Upper lobe of left lung (tissue), 4 donors: Measurements from ENCODE around the gene ISY1.
"Not testable (repeated sequence)": the region's sequence is repeated elsewhere in the genome, so short reads cannot be mapped to it uniquely, and the experiment has no call there.

Experiments
- POLR2A ChIP-seq, 4 donors: fragments of 450-650 bp; IDR thresholded peaks; one replicate each; pipeline ENCODE4 v1.5.1; 2016 to 2017; ENCODE audit warnings: antibody characterized with exemption in 4 of 4, mild to moderate bottlenecking in 2 of 4
- POLR2AphosphoS5 ChIP-seq, 2 donors: sonication (generic); formaldehyde crosslinking; IDR thresholded peaks; one replicate each; pipeline ENCODE4 v1.5.1; 2017; ENCODE audit warnings: antibody characterized with exemption in 2 of 2
- TF ChIP-seq, protein P1 (sequence below), 6 experiments: fragments of 450-650 bp in 4 of 6; fragments of 200-600 bp in 2 of 6; sonication (generic) in 2 of 6; IDR thresholded peaks; one replicate each; pipeline ENCODE4 v1.5.1; 2016 to 2019; ENCODE audit warnings: antibody characterized with exemption in 6 of 6

- TF ChIP-seq POLR2A, POLR2AphosphoS5 (IDR thresholded peaks at IDR 0.05): not testable (repeated sequence)
- TF ChIP-seq, protein P1, sequence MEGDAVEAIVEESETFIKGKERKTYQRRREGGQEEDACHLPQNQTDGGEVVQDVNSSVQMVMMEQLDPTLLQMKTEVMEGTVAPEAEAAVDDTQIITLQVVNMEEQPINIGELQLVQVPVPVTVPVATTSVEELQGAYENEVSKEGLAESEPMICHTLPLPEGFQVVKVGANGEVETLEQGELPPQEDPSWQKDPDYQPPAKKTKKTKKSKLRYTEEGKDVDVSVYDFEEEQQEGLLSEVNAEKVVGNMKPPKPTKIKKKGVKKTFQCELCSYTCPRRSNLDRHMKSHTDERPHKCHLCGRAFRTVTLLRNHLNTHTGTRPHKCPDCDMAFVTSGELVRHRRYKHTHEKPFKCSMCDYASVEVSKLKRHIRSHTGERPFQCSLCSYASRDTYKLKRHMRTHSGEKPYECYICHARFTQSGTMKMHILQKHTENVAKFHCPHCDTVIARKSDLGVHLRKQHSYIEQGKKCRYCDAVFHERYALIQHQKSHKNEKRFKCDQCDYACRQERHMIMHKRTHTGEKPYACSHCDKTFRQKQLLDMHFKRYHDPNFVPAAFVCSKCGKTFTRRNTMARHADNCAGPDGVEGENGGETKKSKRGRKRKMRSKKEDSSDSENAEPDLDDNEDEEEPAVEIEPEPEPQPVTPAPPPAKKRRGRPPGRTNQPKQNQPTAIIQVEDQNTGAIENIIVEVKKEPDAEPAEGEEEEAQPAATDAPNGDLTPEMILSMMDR (IDR thresholded peaks at IDR 0.05): not testable (repeated sequence)
These were observed 4.7 kb upstream of the ISY1 start for GRCh38 chr3:129165594-129165993.
